GM18507 (cell line): ENCODE measurements around the gene SLC35F4.
"Not testable (repeated sequence)": the region's sequence is repeated elsewhere in the genome, so short reads cannot be mapped to it uniquely, and the experiment has no call there.

Experiments
- DNase-seq: peaks from one replicate; pipeline ENCODE4 v3.0.0; 2011; ENCODE audit warnings: low read depth; ENCODE audit not compliant: insufficient read length; ENCODE audit errors: extremely low spot score
- FAIRE-seq: peaks from 2 replicates; lab custom pipeline; 2011; peaks lifted over from hg19 to GRCh38; lab: Jason Lieb, UNC

The SLC35F4 gene

DNA sequence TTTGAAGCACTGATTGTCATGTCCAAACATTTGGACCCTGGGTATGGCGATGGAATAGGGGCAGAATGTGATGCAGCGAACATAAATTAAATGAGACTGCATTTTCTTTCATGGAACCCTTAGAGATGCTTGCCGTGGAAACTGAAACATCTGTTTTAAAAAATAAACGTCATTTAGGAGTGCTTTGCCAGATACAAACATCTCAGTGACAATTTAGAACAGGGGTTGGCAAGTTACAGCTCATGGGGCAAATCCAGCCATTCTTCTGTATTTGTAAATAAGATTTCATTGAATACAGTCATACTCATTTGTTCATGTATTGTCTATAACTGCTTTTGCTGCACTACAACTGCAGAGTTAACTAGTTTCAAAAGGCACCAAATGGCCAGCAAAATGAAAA lies 51.2 kb downstream of the SLC35F4 start:
- no peak for FAIRE-seq
- no peak for DNase-seq

DNA sequence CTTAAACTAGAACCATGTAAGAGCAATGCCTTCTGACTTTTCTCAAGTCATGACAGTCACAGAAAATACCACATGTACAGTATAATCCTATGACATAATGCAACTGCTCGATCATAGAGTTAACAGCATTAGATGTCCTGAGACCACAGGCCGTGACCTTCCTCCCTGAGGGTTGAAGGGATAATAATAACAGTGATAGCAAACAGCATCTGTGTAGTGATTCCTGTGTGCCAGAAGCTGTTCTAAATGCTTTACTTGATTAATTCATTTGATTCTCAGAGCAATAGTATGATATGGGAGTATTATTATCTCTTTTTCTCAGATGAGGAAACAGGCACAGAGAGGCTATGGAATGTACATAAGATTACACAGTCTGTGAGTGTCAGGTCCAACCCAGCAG lies 53.2 kb downstream of the SLC35F4 start:
- DNase-seq (no peak), FAIRE-seq (no peak)

DNA sequence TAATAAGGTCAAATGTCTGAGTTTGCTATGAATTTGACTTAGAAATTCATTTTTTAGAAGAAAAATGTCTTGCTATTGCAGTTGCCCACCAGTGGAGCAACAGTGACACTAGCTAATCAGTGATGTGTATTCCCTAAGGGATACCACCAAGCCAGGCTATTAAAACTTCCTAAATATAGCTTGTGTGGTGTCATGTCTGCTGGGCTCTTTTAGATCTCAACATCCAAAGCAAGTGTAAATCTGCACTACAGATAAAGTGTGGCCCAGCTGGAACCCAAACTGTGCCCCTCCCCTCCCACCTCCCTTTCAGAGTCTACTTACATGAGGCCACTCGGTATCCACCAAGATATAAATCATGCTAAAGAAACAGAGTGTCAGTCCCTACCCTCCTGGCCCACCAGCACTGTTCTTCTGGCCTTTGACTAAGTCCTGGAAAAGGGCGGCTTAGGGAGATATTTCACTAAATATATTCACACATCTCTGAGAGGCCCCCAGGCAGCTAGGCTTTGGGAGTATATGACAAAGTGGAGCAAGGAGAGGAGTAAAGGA lies 53.8 kb downstream of the SLC35F4 start:
- FAIRE-seq (no peak), DNase-seq (no peak)

DNA sequence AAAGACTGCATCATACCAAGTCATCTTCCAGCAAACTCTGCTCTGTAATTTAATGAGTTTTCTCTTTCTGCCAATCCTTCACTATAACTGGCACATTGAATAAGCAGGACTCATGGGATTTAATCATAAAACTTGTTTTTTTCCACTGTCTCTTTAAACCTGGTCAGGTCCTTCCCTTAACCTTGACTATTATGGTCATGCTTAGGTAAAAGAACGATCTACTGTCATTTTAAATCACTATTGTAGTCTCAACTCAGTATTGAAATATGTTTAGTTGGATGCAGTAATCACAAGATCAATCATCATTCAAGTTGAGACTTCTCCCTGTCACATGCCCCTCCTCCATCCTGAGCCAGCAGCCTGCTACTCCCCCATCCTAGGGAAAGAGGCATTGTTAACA lies 56.1 kb downstream of the SLC35F4 start:
- DNase-seq (no peak), FAIRE-seq (peak; percentile 15)

DNA sequence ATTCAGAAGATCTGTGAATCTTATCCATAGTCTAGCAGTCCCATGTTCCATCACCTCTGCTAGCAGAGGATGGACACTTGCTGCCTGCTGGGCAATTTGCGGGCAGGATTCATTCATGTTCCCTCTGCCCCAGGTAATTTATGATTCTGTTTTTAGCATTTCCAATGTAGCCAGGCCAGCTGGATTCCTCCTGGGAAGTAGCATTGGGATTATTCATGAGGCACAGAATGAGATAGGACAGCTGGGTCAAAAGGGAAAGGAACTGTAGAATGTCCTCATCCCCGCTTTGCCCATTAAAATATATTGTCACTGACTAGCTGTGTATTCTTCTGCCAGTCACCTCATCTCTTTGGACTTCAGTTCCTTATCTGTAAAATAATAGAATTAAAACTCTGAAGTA lies 68.7 kb downstream of the SLC35F4 start:
- DNase-seq = no peak
- FAIRE-seq = no peak

DNA sequence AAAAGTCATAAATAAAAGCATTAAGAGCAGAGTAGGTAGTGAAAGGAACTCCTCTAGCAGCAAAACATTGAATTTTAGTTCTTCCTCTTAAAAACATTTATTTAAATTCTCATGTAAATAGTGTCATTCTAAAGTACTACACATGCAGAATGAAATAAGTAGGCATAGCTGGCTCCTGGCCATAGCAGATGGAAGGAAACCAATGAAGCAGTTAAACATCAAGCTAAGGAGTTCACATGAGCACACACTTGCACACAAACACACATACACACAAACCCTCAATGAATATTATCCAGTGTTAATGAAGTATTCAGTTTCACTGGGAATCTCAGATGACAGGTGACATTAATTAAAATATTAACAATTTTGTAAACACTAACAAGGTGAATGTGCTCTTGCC lies 69.3 kb downstream of the SLC35F4 start:
- DNase-seq = no peak
- no peak for FAIRE-seq

DNA sequence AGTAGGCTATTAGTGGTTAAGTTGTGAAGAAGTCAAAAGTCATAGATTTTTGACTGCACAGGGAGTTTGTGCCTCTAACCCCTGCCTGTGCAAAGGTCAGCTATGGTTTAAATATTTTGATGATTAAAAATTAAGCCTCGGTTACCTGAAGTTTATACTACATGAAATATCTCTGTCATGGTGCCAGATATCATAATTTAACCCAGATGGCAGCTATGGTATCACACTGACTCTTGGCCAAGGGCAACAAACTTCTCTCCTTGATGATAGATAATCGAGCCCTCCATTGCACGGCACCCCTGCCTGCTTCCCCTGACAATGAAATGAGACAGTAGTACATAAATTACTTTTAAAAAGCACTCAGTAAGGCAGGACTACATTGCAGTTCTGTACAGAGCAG lies 80.8 kb downstream of the SLC35F4 start:
- DNase-seq (no peak), FAIRE-seq (no peak)

DNA sequence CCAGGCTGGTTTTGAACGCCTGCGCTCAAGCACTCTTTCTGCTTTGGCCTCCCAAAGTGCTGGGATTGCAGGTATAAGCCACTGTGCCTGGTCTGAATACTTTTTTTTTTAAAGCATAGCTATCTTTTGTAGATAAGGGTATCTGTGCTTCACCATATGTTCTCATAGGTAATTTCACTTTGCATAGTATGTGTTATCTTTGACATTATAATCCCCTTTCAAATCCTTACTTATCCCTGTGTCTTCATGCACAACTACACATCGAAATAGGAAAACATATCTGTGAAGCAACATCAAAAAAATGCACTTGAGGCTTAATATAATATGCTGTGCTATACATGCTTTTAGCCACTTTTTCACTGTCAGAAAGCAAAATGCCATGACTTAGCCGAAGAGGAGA lies 94.1 kb downstream of the SLC35F4 start:
- no peak for DNase-seq
- FAIRE-seq = no peak

DNA sequence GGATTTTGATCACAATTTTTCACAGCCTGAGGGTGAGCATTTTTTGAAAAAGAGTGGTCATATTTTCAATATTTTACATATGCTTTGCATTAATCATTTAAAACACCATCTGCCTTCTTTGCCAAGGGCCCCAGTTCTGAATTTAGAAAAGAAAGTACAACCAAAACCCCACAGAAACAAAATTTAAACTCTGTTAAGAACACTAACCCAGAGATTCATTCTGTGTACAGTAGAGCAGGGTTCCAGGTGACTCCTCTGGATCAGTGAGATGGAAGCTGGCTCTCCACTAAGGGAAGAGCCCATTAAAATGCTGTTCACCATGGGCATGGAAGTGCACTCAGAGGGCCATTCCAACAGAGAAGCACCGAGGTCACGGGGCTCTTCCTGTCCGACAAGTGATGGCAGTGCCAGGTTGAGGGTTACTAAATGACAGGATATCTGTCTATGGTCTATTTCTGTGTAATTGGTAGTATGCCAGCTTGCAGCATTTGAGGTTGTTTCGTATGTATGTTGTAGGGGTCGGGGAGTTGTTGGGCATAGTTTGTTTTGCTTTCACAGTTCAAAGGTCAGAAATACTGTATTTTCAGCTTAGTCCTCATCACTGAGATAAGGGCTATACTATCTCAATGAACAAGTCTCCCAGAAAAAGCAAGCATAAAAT lies 95.9 kb downstream of the SLC35F4 start:
- FAIRE-seq (no peak), DNase-seq (no peak)

DNA sequence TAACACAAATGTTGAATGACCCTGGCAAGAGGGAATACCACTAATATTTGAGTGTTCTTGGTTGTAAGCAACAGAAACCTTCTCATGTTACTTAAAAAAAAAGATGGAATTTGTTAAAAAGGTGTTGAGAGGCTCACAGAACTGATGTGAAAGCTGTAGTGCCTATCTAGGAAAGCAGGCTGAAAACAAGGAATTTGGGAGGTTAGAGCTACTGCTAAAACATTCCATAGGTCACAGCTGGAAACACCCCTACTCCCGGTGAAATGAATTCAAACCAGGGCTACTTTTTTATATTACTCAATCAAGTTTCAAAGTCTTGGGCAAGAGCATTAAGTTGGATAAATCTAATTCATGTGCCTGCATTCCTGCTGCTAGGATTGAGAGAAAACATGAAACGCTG lies 104.1 kb downstream of the SLC35F4 start:
- no peak for FAIRE-seq
- no peak for DNase-seq

DNA sequence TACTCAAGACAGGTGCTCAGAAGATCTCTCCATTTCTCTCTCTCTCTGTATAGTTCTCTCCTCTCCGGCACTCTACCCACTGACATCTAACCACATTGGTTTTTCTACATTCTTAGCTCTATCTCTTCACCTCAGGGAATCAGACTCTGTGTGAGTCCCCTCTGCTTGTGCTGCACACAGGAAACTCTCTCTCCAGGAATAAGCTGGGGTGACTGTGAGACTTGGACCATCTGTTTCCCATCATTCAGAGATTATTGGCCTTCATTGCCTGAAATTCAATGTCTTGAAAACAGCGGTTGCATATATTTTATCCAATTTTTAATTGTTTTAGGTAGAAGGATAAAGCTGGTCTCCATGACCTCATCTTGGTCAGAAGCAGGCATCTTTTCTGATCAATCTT lies 105.0 kb downstream of the SLC35F4 start:
- FAIRE-seq = no peak

DNA sequence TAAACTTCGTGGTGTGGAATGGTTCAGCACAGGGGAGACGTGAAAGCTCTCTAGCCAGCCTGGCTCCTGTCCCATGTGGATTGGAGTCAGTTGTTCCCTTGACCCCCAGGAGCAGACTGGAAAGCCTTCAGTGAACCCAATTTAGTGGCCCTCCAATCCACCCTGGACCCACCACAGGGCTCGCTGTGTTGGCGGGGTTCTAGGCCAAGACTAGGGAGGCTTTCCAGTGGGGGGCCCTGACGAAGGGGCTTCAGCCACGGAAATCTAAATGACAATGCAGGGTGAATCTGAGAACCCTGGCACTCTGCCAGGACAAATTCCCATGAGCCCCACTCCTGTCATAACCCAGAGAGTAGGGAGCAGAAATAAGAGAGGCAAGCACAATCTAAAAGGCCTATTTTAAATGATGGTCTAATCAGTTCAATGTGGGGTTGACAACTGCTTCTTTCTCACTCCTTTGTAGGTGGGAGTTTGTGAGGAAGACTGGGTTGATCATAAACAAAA lies 110.8 kb downstream of the SLC35F4 start:
- FAIRE-seq (no peak), DNase-seq (no peak)

More for the DNA sequence above, 105.0 kb downstream of the SLC35F4 start:
- DNase-seq = no peak

DNA sequence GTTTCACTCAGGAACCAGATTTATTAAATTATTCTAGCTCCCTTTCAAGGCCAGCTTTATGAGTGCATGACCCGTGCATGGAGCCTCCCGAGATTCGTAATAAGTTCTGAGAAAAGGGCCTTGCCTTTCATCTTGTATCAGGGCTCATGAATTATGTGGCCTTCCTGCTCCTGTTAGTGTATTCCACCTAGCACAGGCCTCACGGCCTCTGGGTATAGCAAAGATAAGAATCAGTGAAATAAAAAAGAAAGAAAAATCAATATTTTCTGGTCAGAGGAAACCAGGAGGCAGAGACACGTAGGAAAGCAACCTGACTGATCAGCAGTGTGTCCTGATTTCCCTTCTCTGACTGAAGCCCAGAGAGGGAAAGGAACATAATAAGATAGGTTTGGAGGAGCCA lies 111.4 kb downstream of the SLC35F4 start:
- FAIRE-seq (no peak), DNase-seq (no peak)

DNA sequence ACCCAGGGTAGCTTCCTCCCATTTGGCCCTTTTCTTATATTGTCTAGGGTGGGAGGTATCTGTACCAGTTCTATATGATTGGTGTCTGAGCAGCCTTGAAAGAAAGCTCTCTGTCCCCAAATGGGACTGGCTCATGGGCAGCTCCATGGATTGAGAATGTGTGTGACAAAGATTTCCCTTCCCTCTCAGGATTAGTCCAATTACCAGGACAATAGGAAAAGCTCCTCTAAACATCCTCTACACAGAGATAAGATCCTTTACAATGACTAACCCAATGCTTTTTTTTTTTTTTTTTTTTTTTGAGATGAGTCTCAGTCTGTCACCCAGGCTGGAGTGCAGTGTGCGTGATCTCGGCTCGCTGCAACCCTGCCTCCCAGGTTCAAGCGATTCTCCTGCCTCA lies 112.1 kb downstream of the SLC35F4 start:
- FAIRE-seq (no peak), DNase-seq (no peak)

DNA sequence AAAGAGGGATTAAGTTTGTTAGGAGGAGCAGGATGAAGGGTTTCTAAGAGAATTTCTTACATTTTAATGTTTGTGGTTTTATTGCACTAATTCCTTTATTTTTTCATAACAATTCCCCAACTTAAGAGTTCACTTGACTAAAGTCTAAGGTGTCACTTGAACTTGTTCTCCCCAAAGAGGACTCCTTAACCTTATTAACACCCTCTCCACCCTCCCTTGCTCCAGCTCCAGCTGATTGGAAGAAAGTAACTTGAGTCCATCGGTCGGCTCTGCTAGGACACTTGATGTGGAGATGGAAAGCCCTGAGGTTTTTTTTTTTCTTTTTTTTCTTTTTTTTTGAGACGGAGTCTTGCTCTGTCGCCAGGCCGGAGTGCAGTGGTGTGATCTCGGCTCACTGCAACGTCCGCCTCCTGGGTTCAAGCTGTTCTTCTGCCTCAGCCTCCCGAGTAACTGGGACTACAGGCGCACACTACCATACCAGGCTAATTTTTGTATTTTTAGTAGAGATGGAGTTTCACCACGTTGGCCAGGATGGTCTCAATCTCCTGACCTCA lies 113.7 kb downstream of the SLC35F4 start:
- DNase-seq, FAIRE-seq: not testable (repeated sequence)

DNA sequence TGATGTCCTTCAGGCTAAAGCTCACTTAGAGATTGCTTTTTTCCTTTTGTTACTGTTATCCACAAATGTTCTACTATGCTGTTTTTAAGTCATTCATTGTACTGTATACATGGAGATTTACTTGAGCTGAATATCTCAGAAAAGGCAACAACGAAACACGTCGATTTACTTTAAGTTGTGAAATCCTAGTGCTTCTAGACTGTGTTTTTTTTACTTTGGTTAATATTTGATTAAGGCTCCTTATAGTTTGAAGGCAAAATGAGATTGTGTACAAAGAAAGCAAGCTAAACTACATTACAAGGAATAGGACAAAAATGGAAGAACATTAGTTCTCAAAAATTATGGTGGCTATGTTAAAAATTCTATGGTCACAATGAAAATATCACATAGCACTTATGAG lies 114.5 kb downstream of the SLC35F4 start:
- FAIRE-seq = no peak
- no peak for DNase-seq

DNA sequence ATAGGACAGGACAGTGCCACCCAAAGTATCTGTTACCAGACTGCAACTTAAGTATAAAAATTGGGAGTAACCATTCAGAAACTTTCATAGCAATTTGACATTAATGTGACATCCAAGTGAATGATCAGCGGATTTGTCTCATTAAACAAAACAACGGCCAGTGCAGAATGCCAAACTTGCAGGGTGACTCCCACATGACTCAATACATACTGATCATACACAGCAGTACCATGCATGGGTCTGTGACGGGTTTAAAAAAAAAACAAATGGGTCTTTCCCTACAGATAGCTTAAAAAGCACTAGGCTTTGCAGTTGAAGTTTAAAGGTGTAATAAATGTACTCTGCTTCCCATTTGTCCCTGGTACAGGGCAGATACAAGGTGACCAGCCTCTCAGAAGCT lies 116.6 kb downstream of the SLC35F4 start:
- DNase-seq = no peak
- FAIRE-seq = no peak

DNA sequence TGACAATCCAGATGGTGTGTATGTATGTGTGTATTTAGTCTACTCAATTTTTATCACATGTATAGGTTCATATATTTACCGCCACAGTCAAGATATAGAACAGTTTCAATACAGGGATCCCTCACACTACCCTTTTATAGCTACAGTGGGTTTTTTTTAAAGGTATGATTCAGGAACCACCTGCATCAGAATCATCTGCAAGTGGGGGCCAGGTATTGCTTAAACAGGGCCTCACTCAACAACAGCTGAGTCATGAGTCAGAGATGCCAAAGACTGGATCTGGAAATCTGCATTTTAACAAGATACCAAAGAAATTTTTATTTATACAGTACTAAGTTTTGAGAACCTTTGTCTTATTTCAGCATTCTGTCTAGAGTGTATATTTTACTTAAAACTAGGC lies 117.6 kb downstream of the SLC35F4 start:
- FAIRE-seq (no peak), DNase-seq (no peak)

DNA sequence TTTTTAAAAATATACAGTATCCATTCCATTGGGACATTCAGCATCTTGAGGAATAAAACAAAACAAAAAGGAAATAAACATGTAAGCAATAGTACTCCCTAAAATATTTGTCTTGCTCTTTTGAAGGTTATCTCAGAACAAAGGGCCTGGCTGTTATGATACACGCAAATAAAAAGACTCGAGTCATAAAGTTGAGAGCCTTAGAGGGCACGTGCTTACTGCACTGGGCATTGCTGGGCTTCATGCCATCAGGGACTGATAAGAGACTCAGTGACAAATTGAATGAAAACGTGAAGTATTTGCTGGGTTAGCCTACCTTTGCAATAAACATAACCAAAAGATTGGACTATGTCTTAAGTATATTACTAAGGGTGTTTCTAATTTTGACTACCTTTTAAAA lies 118.9 kb downstream of the SLC35F4 start:
- FAIRE-seq (no peak), DNase-seq (no peak)

DNA sequence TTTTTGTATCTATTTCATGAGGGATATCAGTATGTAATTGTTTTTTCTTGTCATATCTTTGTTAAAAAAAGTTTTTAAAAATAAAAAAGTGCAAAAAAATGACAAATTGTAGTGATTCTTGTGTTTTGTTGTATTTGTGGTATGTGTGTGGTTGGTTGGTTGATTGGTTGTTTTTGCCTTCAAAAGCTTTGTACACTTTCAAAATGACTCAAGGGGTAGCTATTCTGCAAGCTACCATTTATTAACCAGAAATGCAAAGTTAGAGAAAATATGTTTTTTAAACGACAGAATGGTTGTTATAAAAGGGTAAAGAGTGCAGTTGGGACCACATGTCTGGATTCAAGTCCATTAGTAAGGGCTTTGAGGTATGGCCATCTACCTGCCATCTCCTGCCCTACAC lies 119.3 kb downstream of the SLC35F4 start:
- FAIRE-seq = peak; percentile 47
- no peak for DNase-seq

DNA sequence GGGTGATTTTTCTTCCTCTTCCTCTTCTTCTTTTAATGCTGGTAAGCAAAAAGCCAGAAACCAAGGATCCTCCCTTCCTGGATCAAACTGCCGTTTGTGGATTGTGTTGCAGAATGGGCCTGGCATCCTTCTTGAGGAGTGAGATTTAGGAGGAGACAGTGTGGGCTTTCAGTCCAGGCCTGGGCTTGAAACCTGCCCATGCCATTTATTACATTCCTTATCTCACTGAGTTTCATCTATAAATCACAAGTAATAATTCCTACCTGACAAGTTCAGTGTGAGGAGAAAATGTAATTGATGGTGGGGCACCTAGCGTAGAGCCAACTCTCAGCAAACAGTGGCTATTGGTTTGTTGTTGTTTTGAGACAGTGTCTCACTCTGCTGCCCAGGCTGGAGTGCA lies 126.4 kb downstream of the SLC35F4 start:
- no peak for DNase-seq
- FAIRE-seq = no peak
